NAMALWA (cell line): ENCODE data around the gene PLPPR3.

Source experiments
- DNase-seq: peaks from one replicate; pipeline ENCODE4 v3.0.0-alpha.2; 2015; ENCODE audit warnings: low spot score

Gene PLPPR3

DNA sequence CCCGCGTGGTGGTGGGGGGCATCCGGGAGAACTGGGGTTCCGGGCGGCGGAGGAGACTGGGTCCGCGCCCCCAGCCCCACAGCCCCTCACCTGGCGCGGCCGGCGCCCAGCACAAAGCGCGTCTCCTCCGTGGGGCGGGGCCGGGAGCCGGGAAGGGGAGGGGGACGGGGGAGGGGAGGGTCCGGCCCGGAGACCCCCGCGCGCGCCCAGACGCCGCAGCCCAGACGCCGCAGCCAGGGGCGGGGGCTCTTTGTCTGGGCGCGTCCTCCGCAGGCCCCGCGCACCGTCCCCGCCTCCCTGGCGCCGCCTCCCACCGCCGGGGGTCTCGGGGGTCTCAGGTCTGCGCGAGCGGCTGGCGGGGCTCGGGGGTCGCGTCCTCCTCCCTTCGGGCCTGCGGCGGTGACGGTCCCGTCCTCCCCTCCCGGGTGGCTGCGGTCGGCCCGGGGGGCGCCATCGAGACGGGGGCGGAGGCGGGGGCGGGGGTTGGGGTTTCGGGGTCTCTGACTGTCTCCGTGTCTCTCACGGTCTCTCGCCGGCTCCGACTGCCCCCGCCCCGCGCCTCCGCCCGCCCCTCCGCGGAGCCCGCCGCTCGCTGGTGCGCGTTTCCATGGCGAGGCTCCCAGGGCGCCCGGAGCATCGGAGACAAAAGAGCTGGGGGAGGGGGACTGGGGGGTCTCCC is at the start of gene PLPPR3:
Gene PLPPR3, minus strand, starts transcription at position 131 of the 679 bp plus-strand sequence. CDS start 396 bp downstream, outside the sequence.
- no peak for DNase-seq

DNA sequence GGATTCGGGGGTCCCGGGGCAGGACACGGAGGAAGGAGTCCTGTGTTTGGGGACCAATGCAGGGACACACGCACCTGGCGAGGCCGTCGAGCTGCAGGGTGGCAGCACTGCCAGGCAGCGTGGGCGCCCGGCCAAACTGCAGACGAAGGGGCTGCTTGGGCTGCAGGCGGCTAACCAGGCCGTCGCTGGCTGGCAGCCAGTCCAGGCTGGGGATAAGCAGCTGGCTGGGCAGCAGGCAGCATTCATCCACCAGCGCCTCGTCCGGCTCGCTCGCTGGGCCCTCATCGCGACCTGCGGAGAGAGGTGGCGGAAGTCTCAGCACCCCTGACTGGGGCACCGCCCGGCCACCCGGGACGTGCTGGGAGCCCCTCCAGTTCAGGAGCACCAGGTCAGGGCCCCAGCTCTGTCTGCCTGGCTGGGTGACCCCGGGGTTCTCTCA is 49.2 kb upstream of the PLPPR3 start:
- no peak for DNase-seq

- no peak for DNase-seq
These were observed 48.6 kb upstream of the PLPPR3 start for GRCh38 chr19:870314-870713.

DNA sequence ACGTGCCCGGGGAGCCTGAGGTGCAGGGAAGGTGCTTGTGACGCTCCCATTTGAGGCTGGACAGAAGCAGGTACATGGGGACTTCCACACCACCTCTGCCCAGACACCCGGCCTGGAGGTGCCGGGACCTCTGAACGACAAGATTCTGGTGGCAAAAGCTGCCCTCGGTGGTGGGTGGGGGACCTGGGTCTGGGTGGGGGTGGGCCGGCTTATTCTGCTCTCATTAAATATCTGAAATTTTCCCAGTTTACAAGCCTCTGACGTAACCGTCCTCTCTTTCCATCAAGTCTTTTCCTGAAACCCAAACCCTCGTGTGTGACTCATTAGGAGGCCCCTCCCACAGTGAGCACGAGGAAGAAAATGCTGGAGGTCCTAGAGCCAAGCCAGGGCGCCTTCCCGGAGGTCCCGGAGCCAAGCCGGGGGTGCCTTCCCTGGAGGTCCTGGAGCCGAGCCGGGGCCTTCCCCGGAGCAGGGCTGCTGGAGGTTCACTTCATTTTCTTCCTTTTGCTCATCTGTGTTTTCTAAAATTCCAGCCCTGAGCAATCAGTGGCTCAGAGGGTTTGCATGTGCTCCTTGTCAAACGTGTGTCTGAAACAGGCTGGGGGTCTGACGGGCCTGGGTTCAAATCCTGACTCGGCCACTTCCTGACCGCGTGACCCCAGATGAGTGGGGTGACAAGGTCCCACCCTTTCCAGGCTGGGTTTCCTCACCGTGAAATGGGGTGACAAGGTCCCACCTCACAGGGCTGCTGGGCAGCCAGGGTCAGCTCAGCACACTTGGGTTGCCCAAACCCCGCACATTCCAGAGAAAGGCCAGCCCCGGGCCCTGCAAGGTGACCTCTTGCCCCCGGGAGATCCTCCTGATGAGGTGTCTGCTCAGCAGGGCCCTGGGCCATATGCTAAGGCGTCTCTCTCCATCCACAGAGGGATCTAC is 47.8 kb upstream of the PLPPR3 start:
- no peak for DNase-seq

DNA sequence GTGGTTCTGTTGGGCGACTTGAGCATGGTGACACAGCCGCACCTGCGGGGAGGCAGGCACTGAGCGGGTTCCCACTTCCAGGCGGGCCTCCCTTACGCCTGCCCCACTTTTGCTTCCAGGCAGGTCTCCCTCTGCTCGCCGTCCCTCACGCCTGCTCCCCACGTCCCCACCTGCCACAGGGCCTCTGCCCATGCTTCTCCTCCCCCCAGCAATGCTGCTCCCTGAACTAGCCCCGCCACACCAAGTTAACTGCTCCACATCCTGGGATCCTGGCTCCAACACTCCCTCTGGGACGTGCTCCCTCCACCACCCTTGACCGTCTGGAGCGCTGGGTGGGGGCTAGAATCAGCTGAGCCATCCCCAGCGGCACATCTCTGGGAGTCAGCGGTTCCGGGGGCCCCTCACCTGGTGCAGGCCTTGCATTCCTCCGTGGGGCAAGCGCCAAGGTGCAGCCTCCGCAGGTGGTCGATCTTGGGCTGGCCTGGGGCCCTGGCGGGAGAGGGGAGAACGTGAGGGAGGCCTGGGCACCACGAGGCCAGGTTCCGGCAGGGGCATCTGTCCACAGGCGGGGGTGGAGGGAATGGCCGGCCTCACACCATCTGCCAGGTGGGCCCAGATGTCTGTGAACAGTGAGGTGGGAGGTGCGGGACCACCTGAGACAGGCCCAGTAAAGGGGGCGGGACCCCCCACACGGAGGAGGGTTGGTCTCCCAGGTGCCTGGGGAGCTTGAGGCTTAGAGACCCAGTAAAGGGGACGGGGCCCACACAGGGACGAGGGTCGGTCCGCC is 46.9 kb upstream of the PLPPR3 start:
- no peak for DNase-seq

GRCh38 chr19:867855-868457 is 46.2 kb upstream of the PLPPR3 start:
- DNase-seq, result no peak

- no peak for DNase-seq
These were observed 45.6 kb upstream of the PLPPR3 start for GRCh38 chr19:867301-867793.

DNA sequence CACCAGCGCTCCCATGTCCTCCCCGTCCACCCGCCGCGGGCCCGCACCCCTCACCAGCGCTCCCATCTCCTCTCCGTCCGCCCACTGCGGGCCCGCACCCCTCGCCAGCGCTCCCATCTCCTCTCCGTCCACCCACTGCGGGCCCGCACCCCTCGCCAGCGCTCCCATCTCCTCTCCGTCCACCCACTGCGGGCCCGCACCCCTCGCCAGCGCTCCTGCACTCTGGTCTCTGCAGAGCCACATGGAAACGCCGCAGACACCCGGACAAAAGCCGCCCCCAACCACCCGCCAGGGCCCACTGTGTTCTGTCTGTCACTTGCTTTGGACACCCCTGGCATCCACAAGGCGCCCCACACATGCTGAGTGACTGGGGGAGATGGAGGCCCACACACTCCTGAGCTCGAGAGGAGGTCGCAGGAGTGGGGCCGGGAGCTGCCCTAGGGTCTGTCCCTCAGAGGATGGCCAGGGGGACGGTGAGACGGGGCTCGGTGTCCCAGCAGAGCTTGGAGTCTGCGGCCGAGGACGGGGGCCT is 45.1 kb upstream of the PLPPR3 start:
- DNase-seq, result no peak

- DNase-seq, result no peak
These were observed 41.5 kb upstream of the PLPPR3 start for GRCh38 chr19:863315-863620.

DNA sequence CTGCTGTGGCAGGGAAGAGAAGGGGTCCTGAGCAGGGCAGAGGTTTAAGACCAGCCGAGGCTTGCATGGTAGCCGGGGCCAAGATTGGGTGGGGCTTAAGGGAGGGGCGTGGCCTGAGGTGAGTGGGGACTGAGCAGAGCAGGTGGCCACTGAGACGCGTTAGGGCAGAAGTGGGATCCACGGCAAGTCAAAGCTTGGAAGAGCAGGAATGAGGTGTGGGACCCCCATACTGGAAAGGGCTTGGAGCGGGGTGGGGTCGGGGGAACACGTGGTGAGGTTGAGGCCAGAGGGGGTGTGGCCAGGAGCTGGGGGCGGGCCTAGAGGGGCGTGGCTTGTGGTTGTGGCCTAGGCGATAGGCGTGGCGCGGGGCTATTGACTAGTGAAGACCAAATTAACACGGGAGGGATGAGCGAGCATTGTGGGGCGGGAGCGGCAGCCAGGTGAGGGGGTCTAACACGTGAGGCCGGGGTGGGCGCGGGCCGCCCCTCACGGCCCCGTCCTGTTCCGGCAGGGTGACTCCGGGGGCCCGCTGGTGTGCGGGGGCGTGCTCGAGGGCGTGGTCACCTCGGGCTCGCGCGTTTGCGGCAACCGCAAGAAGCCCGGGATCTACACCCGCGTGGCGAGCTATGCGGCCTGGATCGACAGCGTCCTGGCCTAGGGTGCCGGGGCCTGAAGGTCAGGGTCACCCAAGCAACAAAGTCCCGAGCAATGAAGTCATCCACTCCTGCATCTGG is 41.0 kb upstream of the PLPPR3 start:
- peak; percentile 84 for DNase-seq

GRCh38 chr19:861756-862580 is 40.2 kb upstream of the PLPPR3 start:
- peak; percentile 92 for DNase-seq

DNA sequence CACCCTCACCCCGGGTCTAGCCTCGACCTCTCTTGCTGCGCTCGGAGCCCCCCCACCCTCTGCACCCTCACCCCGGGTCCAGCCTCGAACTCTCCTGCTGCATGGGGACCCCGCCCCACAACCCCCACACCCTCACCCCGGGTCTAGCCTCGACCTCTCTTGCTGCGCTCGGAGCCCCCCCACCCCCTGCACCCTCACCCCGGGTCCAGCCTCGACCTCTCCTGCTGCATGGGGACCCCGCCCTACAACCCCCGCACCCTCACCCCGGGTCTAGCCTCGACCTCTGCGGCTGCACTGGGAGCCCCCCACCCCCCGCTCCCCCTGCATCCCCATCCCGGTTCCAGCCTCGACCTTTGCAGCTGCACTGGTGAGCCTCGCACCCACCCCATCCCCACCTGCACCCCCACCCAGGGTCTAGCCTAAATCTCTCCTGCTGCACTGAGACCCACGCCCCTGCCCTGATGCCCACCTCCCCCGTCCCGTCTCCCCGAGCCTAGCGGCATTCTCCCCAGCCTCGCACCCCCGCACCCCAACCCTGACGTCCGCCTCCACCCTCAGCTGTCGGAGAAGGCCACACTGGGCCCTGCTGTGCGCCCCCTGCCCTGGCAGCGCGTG is 39.5 kb upstream of the PLPPR3 start:
- DNase-seq, result no peak

DNA sequence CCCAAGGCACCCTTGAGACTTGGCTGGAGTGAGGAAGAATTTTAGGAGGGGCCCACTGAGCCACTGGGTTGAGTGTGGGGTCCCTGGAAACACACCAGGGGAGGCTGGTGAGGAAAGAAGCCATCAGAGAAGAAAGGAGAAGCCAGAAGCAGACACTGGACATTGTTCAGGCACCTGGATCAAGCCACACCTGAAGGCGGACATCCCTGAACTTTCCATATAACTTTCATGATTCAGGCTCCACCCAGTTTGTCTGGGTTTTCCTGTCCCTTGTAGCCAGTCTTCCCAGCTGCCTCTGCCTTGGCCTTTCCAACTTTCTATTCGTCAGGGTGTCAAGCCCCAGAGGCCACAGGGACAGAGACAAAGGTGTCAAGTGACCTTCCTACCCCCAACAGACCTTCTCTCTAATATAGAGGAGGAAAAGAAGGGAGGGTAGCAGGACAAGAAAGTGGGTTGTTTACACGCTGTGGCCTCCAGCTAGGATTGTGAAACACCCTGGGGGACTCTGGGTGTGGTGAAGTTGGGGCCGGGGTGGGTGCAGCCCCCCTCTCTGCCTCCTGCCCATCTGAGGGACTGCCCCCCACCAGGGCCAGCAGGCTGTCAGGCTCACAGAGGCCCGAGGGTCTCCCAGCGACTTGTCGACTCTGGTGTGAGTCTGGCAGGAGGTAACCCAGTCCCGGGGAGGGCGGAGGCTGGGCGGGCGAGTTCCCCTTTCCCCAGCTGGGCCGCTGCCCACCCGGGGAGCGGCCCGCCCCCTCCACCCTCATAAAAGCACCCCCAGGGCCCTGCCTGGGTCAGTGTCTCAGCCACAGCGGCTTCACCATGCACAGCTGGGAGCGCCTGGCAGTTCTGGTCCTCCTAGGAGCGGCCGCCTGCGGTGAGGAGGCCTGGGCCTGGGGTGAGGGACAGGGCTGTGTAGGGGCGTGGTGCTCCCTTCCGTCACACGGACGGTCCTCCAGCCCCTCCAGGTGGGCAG is 37.4 kb upstream of the PLPPR3 start, which contains the start of gene CFD:
Gene CFD, plus strand, starts transcription at position 797 of the 976 bp plus-strand sequence. Its CDS starts 26 bp downstream, at position 823.
- DNase-seq, result peak; percentile 40

- DNase-seq, result no peak
These were observed 36.5 kb upstream of the PLPPR3 start for GRCh38 chr19:858284-858683.

GRCh38 chr19:855566-856120 is 33.9 kb upstream of the PLPPR3 start:
- DNase-seq, result no peak

GRCh38 chr19:855142-855541 is 33.4 kb upstream of the PLPPR3 start:
- no peak for DNase-seq

- DNase-seq, result peak; percentile 45
These were observed 32.8 kb upstream of the PLPPR3 start for GRCh38 chr19:854549-854948.
